Measurements from ENCODE around the gene UGT1A8.
A peak's percentile ranks its signal among the peaks of the same experiment; 100 is the strongest.
"Not testable (repeated sequence)": the region's sequence is repeated elsewhere in the genome, so short reads cannot be mapped to it uniquely, and the experiment has no call there.

The UGT1A8 gene

DNA sequence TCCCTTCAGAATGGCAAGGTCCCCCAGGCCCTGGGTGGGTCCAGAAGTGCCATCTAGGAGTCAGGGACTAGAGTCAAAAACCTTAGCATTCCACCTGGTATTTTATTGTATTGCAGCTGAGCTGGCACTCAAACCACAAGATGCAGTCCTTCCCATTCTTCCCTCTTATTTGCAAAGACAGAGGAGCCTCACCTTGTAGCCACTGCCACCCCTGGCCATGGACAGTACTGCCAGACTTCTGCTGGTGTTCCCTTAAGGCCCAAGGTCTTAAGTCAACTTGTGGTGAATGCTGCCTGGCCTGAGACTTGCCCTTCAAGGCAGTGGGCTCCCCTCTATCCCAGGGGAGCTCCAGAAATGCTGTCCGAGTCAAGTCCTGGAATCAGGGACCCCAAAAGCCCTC, 25.7 kb downstream of the UGT1A8 start:
- Histone ChIP-seq H3K9me2 (replicated peaks; ENCODE audit: low read depth, low read length) (no peaks in the 10 kb centered on the region), H3K4me1 (ENCODE audit: insufficient read depth, low read length, poor library complexity, severe bottlenecking) (no peaks in the 10 kb centered on the region), H3K27me3 (ENCODE audit: insufficient read depth, low read length, poor library complexity, severe bottlenecking) (no peaks in the 10 kb centered on the region), H3K4me2 (ENCODE audit: low read depth, low read length, poor library complexity, severe bottlenecking) (no peak overlapping the region), H3K4me3 (ENCODE audit: low read length, poor library complexity, severe bottlenecking) (no peak overlapping the region), H3K79me2 (ENCODE audit: insufficient read depth, low read length) (no peaks in the 10 kb centered on the region), H3F3A (ENCODE audit: low read depth) (no peaks in the 10 kb centered on the region), H3K36me3 (ENCODE audit: insufficient read depth, low read length) (no peaks in the 10 kb centered on the region), H3K9me3 (ENCODE audit: insufficient read depth, low read depth, low read length) (peaks cover 3% of the 10 kb centered on the region; the same call in 1 of the 2 replicates), H4K20me1 (ENCODE audit: insufficient read depth, low read length, poor library complexity, severe bottlenecking) (no peaks in the 10 kb centered on the region), H2AFZ (ENCODE audit: low read length) (no peak overlapping the region), H3K9ac (ENCODE audit: low read depth, low read length, poor library complexity, severe bottlenecking) (no peak overlapping the region)
- TF ChIP-seq EZH2phosphoT487 (IDR thresholded peaks at IDR 0.05; ENCODE audit: borderline replicate concordance) = no peak
- TF ChIP-seq, protein P1, sequence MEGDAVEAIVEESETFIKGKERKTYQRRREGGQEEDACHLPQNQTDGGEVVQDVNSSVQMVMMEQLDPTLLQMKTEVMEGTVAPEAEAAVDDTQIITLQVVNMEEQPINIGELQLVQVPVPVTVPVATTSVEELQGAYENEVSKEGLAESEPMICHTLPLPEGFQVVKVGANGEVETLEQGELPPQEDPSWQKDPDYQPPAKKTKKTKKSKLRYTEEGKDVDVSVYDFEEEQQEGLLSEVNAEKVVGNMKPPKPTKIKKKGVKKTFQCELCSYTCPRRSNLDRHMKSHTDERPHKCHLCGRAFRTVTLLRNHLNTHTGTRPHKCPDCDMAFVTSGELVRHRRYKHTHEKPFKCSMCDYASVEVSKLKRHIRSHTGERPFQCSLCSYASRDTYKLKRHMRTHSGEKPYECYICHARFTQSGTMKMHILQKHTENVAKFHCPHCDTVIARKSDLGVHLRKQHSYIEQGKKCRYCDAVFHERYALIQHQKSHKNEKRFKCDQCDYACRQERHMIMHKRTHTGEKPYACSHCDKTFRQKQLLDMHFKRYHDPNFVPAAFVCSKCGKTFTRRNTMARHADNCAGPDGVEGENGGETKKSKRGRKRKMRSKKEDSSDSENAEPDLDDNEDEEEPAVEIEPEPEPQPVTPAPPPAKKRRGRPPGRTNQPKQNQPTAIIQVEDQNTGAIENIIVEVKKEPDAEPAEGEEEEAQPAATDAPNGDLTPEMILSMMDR (conservative IDR thresholded peaks at IDR 0.05; ENCODE audit: low read length) = peak; percentile 41

DNA sequence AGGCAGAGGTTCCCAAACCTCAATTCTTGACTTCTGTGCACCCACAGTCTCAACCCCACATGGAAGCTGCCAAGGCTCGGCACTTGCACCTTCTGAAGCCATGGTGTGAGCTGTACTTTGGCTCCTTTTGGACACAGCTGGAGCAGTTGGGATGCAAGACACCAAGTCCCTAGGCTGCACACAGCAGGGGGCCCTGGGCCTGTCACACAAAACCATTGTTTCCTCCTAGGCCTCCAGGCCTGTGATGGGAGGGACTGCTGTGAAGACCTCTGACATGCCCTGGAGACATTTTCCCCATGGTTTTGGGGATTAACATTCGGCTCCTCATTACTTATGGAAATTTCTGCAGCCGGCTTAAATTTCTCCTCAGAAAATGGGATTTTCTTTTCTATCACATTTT, 28.6 kb downstream of the UGT1A8 start:
- H2AFZ ChIP-seq (ENCODE audit: low read length); H3K4me3 ChIP-seq (ENCODE audit: low read length, poor library complexity, severe bottlenecking); H3F3A ChIP-seq (ENCODE audit: low read depth); H3K4me2 ChIP-seq (ENCODE audit: low read depth, low read length, poor library complexity, severe bottlenecking); H3K9me3 ChIP-seq (ENCODE audit: insufficient read depth, low read depth, low read length); H3K9ac ChIP-seq (ENCODE audit: low read depth, low read length, poor library complexity, severe bottlenecking); H3K36me3 ChIP-seq (ENCODE audit: insufficient read depth, low read length); H3K4me1 ChIP-seq (ENCODE audit: insufficient read depth, low read length, poor library complexity, severe bottlenecking); H3K27me3 ChIP-seq (ENCODE audit: insufficient read depth, low read length, poor library complexity, severe bottlenecking); H3K9me2 ChIP-seq (replicated peaks; ENCODE audit: low read depth, low read length); H3K79me2 ChIP-seq (ENCODE audit: insufficient read depth, low read length); H4K20me1 ChIP-seq (ENCODE audit: insufficient read depth, low read length, poor library complexity, severe bottlenecking): not testable (repeated sequence)

DNA sequence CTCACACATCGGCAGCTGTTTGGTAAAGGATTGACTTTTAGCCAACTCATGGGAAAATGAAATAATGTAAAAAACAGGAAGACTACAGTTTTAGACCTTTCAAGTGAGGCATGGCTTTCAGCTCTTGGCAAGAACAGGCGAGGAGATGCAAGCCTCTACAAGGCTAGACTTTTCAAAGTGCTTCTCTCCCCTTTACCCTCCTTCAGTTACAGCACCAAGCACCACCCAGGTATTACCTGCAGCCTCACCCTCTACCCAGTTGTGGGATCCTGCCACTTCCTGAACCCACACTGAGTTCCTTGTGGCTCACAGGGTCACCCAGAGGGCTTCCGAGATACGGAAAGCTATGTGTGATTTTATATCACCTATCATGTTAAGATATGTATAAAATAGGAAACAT, 33.5 kb downstream of the UGT1A8 start:
- Histone ChIP-seq H4K20me1 (ENCODE audit: insufficient read depth, low read length, poor library complexity, severe bottlenecking) (no peaks in the 10 kb centered on the region), H3F3A (ENCODE audit: low read depth) (no peaks in the 10 kb centered on the region), H3K4me3 (ENCODE audit: low read length, poor library complexity, severe bottlenecking) (no peak overlapping the region), H2AFZ (ENCODE audit: low read length) (no peak overlapping the region), H3K27me3 (ENCODE audit: insufficient read depth, low read length, poor library complexity, severe bottlenecking) (no peaks in the 10 kb centered on the region), H3K4me2 (ENCODE audit: low read depth, low read length, poor library complexity, severe bottlenecking) (no peak overlapping the region), H3K36me3 (ENCODE audit: insufficient read depth, low read length) (no peaks in the 10 kb centered on the region), H3K9ac (ENCODE audit: low read depth, low read length, poor library complexity, severe bottlenecking) (no peak overlapping the region), H3K4me1 (ENCODE audit: insufficient read depth, low read length, poor library complexity, severe bottlenecking) (peaks cover 6% of the 10 kb centered on the region), H3K9me3 (ENCODE audit: insufficient read depth, low read depth, low read length) (peaks cover 3% of the 10 kb centered on the region; the same call in 1 of the 2 replicates), H3K9me2 (replicated peaks; ENCODE audit: low read depth, low read length) (no peaks in the 10 kb centered on the region), H3K79me2 (ENCODE audit: insufficient read depth, low read length) (no peaks in the 10 kb centered on the region)
- TF ChIP-seq, protein P1 (conservative IDR thresholded peaks at IDR 0.05; ENCODE audit: low read length) = no peak
- TF ChIP-seq EZH2phosphoT487 (IDR thresholded peaks at IDR 0.05; ENCODE audit: borderline replicate concordance) = no peak

DNA sequence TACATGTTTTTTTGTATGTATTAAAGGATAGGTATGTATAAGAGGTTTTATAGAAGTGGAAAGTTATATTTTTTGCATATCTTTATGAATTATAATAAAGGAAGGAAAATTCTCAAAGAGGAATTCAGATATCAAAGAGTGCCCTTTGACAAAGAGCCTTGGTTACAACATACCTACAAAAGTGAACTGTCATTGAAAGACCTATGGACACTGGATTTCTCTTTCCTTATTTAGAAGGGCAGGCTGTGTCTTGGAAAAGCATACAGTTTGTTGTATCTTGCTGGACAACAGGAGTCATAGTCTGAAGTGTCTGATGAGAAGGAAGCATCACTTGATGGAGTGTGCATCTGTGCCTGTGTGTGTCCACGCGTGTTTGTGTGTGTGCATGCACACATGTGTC, 34.0 kb downstream of the UGT1A8 start:
- no peak for TF ChIP-seq EZH2phosphoT487 (IDR thresholded peaks at IDR 0.05; ENCODE audit: borderline replicate concordance)
- TF ChIP-seq, protein P1 (conservative IDR thresholded peaks at IDR 0.05; ENCODE audit: low read length) = no peak
- H3K4me1 ChIP-seq (ENCODE audit: insufficient read depth, low read length, poor library complexity, severe bottlenecking) = peaks cover 6% of the 10 kb centered on the region
- H3K9ac ChIP-seq (ENCODE audit: low read depth, low read length, poor library complexity, severe bottlenecking) = no peak overlapping the region
- no peaks in the 10 kb centered on the region for H4K20me1 ChIP-seq (ENCODE audit: insufficient read depth, low read length, poor library complexity, severe bottlenecking)
- H2AFZ ChIP-seq (ENCODE audit: low read length) = no peak overlapping the region
- H3F3A ChIP-seq (ENCODE audit: low read depth) = no peaks in the 10 kb centered on the region
- H3K4me3 ChIP-seq (ENCODE audit: low read length, poor library complexity, severe bottlenecking) = no peak overlapping the region
- no peaks in the 10 kb centered on the region for H3K27me3 ChIP-seq (ENCODE audit: insufficient read depth, low read length, poor library complexity, severe bottlenecking)
- H3K9me2 ChIP-seq (replicated peaks; ENCODE audit: low read depth, low read length) = no peaks in the 10 kb centered on the region
- H3K36me3 ChIP-seq (ENCODE audit: insufficient read depth, low read length) = no peaks in the 10 kb centered on the region
- no peaks in the 10 kb centered on the region for H3K79me2 ChIP-seq (ENCODE audit: insufficient read depth, low read length)
- H3K9me3 ChIP-seq (ENCODE audit: insufficient read depth, low read depth, low read length) = peaks cover 3% of the 10 kb centered on the region; the same call in 1 of the 2 replicates
- no peak overlapping the region for H3K4me2 ChIP-seq (ENCODE audit: low read depth, low read length, poor library complexity, severe bottlenecking)
